Prostate gland (tissue), 2 donors: Measurements from ENCODE around the gene LDB3. TPM values are rescaled to one million over a fixed set of nuclear protein-coding genes. Genes with fewer than 3 reads are reported as not detected.
A peak's percentile ranks its signal among the peaks of the same experiment; 100 is the strongest.

Experiments
- DNase-seq: peaks from one replicate; pipeline ENCODE4 v3.0.0-alpha.2; 2019; ENCODE audit warnings: low spot score
- H3K27ac ChIP-seq, 2 donors: fragments of 200-600 bp; sonication (generic); 2 replicates each; pipeline ENCODE4 v1.5.1; 2017 to 2019
- H3K27me3 ChIP-seq: fragments of 200-600 bp; sonication (generic); replicated peaks from 2 replicates; pipeline ENCODE4 v1.5.1; 2019; ENCODE audit not compliant: insufficient read depth
- H3K36me3 ChIP-seq, 2 donors: fragments of 200-600 bp; sonication (generic); 1 replicate in 1 of 2; 2 replicates in 1 of 2; pipeline versions ENCODE4 v1.5.1 to v1.8.1; 2017 to 2019
- H3K4me1 ChIP-seq: fragments of 200-600 bp; sonication (generic); replicated peaks from 2 replicates; pipeline ENCODE4 v1.5.1; 2019
- H3K4me3 ChIP-seq, 2 donors: fragments of 200-600 bp; sonication (generic); 2 replicates each; pipeline ENCODE4 v1.5.1; 2017 to 2019
- H3K9me3 ChIP-seq: fragments of 200-600 bp; sonication (generic); 2 replicates; pipeline ENCODE4 v1.5.1; 2017
- POLR2A ChIP-seq: fragments of 450-650 bp; IDR thresholded peaks from one replicate; pipeline ENCODE4 v1.6.1; 2016; ENCODE audit warnings: antibody characterized with exemption, mild to moderate bottlenecking
- POLR2AphosphoS5 ChIP-seq: sonication (generic); formaldehyde crosslinking; IDR thresholded peaks from one replicate; pipeline ENCODE4 v1.6.1; 2017; ENCODE audit warnings: antibody characterized with exemption
- WGBS: methylation state at CpG from one replicate; pipeline ENCODE4 v1.1.5; 2018; 5-methylcytosine and 5-hydroxymethylcytosine counted together
- intact Hi-C: fragments of 100-400 bp; cut with DNase I; formaldehyde crosslinking; loops from one replicate; pipeline ENCODE4 v1.14.2; 2022
- total RNA-seq, 2 donors: library from RNA; depleted of rRNA; stranded (reverse); fragments of >200 nt; gene quantifications; one replicate each; pipeline ENCODE4 v1.1.0, GENCODE V29; 2016
- TF ChIP-seq, protein P1 (sequence below), 4 experiments: fragments of 200-600 bp in 2 of 4; fragments of 450-650 bp in 2 of 4; sonication (generic) in 2 of 4; IDR thresholded peaks; 1 replicate in 3 of 4; 2 replicates in 1 of 4; pipeline ENCODE4 v1.5.1; 2016 to 2019; ENCODE audit warnings: antibody characterized with exemption in 4 of 4, mild to moderate bottlenecking in 2 of 4, moderate library complexity in 2 of 4

Gene LDB3
- total RNA-seq, 2 donors from 2014 or later, result 10.8 to 13.0 TPM

DNA sequence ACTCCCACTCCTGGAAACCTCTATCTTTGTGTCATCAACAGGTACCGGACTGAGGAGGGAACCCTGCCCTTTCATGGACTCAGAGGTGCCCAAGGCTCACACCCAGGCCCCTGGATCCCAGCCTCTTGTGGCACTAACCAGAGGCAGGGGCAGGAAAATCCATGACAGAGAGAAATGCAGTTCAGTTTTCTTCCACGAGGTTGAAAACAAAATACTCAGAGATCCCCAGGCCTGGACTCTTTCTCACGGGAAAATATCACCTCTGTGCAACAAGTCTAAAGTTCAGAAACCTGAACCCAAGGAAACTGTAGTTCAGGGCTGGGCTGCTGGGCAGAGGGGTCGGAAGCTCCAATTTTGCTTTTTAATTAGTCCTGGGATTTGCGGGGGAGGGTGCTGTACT, 35.4 kb upstream of the LDB3 start:
- Histone ChIP-seq H3K36me3 (no peaks in the 10 kb centered on the region), H3K4me3 (no peak overlapping the region), H3K27ac (no peak overlapping the region), H3K9me3 (no peaks in the 10 kb centered on the region), H3K27me3 (no peaks in the 10 kb centered on the region), H3K4me1 (no peaks in the 10 kb centered on the region)
- TF ChIP-seq POLR2A (no peak), POLR2AphosphoS5 (no peak)
- TF ChIP-seq, protein P1, sequence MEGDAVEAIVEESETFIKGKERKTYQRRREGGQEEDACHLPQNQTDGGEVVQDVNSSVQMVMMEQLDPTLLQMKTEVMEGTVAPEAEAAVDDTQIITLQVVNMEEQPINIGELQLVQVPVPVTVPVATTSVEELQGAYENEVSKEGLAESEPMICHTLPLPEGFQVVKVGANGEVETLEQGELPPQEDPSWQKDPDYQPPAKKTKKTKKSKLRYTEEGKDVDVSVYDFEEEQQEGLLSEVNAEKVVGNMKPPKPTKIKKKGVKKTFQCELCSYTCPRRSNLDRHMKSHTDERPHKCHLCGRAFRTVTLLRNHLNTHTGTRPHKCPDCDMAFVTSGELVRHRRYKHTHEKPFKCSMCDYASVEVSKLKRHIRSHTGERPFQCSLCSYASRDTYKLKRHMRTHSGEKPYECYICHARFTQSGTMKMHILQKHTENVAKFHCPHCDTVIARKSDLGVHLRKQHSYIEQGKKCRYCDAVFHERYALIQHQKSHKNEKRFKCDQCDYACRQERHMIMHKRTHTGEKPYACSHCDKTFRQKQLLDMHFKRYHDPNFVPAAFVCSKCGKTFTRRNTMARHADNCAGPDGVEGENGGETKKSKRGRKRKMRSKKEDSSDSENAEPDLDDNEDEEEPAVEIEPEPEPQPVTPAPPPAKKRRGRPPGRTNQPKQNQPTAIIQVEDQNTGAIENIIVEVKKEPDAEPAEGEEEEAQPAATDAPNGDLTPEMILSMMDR (IDR thresholded peaks at IDR 0.05), result no peak
- intact Hi-C loops, result no loop called here
- WGBS, result 82% methylated on average over 5 of the region's 5 CpGs
- DNase-seq, result no peak

DNA sequence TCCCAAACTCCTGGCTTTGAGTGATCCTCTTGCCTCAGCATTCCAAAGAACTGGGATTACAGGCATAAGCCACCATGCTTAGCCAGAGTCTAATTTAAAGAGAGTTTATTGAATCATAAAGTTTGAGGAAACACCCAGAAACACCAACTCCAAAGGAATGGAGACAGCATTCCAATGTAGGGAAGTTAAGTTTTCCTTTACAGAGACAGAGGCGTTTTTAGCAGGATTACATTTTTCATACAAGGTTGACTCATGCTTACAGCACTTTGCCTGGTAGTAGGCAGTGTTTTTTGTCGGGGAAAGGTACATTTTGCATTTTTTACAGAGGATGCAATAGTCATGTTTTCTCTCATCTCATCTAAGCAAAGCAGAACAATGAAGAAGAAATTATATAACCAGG, 32.9 kb upstream of the LDB3 start:
- Histone ChIP-seq H3K27me3 (no peaks in the 10 kb centered on the region), H3K9me3 (no peaks in the 10 kb centered on the region), H3K27ac (no peak overlapping the region), H3K36me3 (no peaks in the 10 kb centered on the region), H3K4me1 (no peaks in the 10 kb centered on the region), H3K4me3 (no peak overlapping the region)
- DNase-seq, result no peak
- TF ChIP-seq POLR2AphosphoS5 (no peak), POLR2A (no peak)
- TF ChIP-seq, protein P1 (IDR thresholded peaks at IDR 0.05), result no peak
- WGBS, result 47% methylated on average over 2 of the region's 2 CpGs
- intact Hi-C loops, result no loop called here

DNA sequence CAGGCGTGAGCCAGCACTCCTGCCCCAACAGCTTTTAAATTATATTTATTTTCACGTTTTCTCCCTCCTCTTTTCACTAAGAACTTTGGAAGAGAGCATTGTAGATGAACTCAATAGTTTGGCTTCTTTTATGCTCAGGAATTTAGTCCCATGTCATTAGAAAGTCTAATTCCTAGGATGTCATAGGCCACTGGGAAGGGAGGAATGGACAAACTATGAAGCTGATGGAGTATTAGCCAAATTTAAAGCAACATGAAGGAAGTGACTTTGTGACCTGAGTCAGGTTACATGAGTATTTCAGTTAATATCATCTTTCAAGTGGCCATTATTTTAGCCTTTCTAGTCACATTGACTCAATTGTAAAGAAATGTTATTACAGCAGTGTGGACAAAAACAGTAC, 32.0 kb upstream of the LDB3 start:
- Histone ChIP-seq H3K4me3 (no peak overlapping the region), H3K9me3 (no peaks in the 10 kb centered on the region), H3K4me1 (no peaks in the 10 kb centered on the region), H3K27ac (no peak overlapping the region), H3K36me3 (no peaks in the 10 kb centered on the region), H3K27me3 (no peaks in the 10 kb centered on the region)
- intact Hi-C loops, result no loop called here
- 77% methylated on average over 2 of the region's 2 CpGs for WGBS
- TF ChIP-seq POLR2AphosphoS5, result no peak
- TF ChIP-seq, protein P1 (IDR thresholded peaks at IDR 0.05), result no peak
- no peak for TF ChIP-seq POLR2A
- DNase-seq, result no peak

DNA sequence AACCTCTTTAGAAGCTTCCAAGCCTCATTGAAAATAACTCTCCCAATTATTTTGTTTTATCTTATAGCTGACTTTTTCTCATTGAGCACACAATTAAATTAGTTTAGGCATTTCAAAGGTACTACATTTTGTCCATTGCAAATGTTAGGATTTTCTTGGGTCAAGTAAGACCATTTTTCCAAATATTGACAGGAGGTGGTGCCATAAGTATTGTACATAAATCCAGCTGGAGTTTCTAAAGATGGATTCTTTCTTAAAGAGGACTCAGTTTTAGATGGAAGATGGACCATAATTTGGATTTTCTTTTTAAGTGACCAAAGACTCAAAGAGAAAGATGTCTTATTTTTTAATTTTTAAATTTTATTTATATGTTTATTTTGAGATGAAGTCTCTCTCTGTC, 26.3 kb upstream of the LDB3 start:
- no peak overlapping the region for H3K4me3 ChIP-seq
- no peak for TF ChIP-seq POLR2AphosphoS5
- intact Hi-C loops, result no loop called here
- DNase-seq, result no peak
- no peaks in the 10 kb centered on the region for H3K27me3 ChIP-seq
- H3K4me1 ChIP-seq, result no peaks in the 10 kb centered on the region
- no peaks in the 10 kb centered on the region for H3K9me3 ChIP-seq
- H3K27ac ChIP-seq, result no peak overlapping the region
- no peaks in the 10 kb centered on the region for H3K36me3 ChIP-seq

DNA sequence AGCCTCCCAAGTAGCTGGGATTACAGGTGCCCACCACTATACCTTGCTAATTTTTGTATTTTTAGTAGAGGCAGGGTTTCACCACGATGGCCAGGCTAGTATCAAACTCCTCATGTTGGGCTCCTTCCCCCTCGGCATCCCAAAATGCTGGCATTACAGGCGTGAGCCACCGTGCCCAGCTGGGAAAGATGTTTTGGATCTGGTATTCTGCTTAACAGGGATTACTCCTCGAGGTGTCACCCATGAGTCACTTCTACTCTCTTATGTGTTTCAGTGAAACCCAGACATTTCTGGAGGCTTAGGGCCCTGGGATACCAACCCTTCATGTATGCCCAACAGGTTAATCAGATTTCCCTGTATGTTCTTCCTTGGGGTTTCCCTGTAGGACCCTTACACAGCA, 25.8 kb upstream of the LDB3 start:
- no peak overlapping the region for H3K27ac ChIP-seq
- H3K9me3 ChIP-seq, result no peaks in the 10 kb centered on the region
- peak; percentile 2 for DNase-seq
- 63% methylated on average over 5 of the region's 5 CpGs for WGBS
- no peaks in the 10 kb centered on the region for H3K36me3 ChIP-seq
- TF ChIP-seq, protein P1 (IDR thresholded peaks at IDR 0.05), result no peak
- TF ChIP-seq POLR2A (no peak), POLR2AphosphoS5 (no peak)
- no peaks in the 10 kb centered on the region for H3K27me3 ChIP-seq
- H3K4me3 ChIP-seq, result no peak overlapping the region
- intact Hi-C loops, result no loop called here
- H3K4me1 ChIP-seq, result no peaks in the 10 kb centered on the region
